H1 (cell line): ENCODE data around the gene ACSM2B.

Experiments used
- CHD2 ChIP-seq: IDR thresholded peaks from 2 replicates; pipeline ENCODE4 v1.6.1; 2012; ENCODE audit warnings: low read length, improper control_type of control experiment
- CREB1 ChIP-seq: IDR thresholded peaks from 2 replicates; pipeline ENCODE4 v1.6.1; 2012; ENCODE audit warnings: inconsistent platforms
- SIRT6 ChIP-seq: IDR thresholded peaks from one replicate; pipeline ENCODE4 v1.7.1; 2012; ENCODE audit warnings: low read length, inconsistent platforms
- SRF ChIP-seq: IDR thresholded peaks from 2 replicates; pipeline ENCODE4 v1.6.1; 2011; ENCODE audit warnings: mild to moderate bottlenecking, low read depth, low read length, moderate library complexity
- TAF1 ChIP-seq: IDR thresholded peaks from 2 replicates; pipeline ENCODE4 v1.6.1; 2011; ENCODE audit warnings: mild to moderate bottlenecking, low read depth, low read length

GRCh38 chr16:20517149-20517548 is 59.0 kb downstream of the ACSM2B start:
- TF ChIP-seq TAF1, result no peak
- no peak for TF ChIP-seq SRF
- TF ChIP-seq SIRT6, result no peak
- TF ChIP-seq CHD2, result no peak
- TF ChIP-seq CREB1, result no peak
